Stimulated activated CD8-positive, alpha-beta memory T cell treated with anti-CD3 and anti-CD28 coated beads, Interleukin-4, amount 100 ng/mL, for 4 hours (primary cell): ENCODE measurements around the gene ENC1.
"Not testable (repeated sequence)": the region's sequence is repeated elsewhere in the genome, so short reads cannot be mapped to it uniquely, and the experiment has no call there.

Experiments
- DNase-seq, 2 donors: peaks; one replicate each; pipeline ENCODE4 v3.0.0-alpha.2; 2020; ENCODE audit warnings: low read depth in 2 of 2, low spot score in 1 of 2

ENC1 gene

DNA sequence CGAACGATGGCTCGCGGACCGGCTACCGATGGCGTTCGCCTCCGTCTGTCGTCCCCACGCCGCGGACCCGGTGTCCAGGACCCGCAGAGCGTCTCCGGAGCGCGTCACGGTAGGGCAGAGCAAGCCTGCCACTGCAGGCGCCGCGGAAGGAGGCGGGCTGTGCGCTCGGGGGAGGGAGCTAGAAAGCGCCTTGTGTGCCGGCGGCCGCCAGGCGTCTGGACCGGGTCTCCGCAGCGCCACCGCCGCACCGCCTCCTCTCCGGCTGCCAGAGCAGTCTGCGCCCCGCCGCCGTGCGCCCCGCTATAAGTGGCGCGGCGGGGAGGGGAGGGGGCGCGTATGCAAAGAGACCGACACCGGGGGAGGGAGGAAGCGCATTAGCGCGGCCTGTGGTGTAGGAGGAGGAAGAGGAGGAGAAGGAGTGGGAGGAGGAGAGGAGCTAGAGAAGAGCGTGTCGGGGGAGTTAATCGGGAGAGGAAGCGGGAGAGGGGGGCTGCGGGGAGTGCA lies at the start of gene ENC1:
ENC1 (minus strand) TSS at position 279 of the 504 bp plus-strand sequence. CDS start 4,243 bp downstream, outside the sequence.
- peak in 1 of 2 donors; percentile 53 for DNase-seq

- no peak for DNase-seq
Measured at GRCh38 chr5:74686962-74687751, 46.6 kb upstream of the ENC1 start.

DNA sequence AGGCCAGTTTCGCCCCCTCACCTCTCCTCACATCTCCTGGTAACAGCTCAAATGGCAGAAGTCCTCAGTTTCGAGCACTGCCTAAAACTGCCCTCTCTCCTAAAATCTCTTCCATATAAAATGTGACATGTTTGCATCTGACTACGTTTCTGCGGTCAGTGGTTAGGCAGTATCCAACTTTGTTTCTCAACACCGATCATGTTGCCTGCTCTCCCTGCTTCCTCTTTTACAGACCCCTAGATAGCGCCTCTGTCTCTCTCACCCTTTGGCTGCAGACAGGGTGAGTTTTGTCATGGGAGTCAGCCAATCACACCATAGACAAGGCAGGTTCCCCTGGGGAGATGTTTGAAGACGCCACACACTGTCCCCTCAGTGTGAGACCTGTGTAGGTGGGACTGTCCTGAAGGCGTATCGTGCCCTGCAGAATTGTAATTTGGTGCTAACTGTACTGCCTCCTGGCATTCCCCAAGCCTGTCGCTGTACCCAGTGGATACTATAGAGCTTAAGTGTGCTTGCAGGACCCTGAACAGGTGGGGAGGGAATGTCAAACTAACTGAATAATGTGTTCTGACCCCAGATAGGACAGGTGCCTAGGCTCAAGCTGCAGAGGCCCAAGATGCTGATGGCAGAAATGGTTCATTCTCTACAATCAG lies 45.6 kb upstream of the ENC1 start:
- no peak for DNase-seq

GRCh38 chr5:74684900-74685851 lies 44.6 kb upstream of the ENC1 start, which contains the start of gene HEXB:
Gene HEXB, plus strand, starts transcription at chr5:74685233. Its CDS starts 28 bp downstream, at chr5:74685261.
- peak; percentile 54 to 72 for DNase-seq

GRCh38 chr5:74679966-74680365 lies 39.4 kb upstream of the ENC1 start:
- DNase-seq: no peak

DNA sequence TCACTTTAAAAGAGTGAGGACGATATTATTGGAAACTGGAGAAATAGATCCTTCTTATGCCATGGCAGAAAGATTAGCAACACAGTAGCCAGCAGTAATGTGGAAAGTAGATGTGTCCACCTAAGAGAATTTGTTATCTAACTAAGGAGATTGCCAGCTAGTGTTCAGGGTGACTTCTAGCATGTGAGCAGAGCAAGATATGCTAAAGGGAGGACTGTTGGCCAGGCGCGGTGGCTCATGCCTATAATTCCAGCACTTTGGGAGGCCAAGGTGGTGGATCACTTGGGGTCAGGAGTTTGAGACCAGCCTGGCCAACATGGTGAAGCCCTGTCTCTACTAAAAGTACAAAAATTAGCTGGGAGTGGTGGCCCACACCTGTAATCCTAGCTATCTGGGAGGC lies 38.8 kb upstream of the ENC1 start:
- not testable (repeated sequence) for DNase-seq

DNA sequence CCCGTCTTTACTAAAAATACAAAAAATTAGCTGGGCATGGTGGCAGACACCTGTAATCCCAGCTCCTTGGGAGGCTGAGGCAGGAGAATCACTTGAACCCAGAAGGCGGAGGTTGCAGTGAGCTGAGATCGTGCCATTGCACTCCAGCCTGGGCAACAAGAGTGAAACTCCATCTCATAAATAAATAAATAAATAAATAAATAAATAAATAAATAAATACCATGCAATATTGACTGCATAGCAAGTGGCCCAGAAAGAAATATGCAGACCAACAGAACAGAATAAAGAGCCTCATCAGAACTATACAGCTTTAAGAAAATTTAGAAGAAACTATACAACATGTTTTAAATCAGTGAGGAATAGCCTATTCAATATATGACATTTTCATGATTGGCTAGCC lies 37.6 kb upstream of the ENC1 start:
- not testable (repeated sequence) for DNase-seq

DNA sequence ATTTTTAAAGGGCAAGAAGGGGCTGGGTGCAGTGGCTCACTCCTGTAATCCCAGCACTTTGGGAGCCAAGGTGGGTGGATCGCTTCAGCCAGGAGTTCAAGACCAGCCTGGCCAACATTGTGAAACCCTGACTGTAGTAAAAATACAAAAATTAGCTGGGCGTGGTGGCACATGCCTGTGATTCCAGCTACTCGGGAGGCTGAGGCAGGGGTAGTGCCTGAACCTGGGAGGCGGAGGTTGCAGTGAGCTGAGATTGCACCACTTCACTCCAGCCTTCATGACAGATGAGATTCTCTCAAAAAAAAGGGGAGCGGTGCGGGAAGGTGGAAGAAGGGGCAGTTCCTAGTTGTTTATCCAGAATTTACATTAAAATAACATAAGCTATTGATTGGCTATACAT lies 35.9 kb upstream of the ENC1 start:
- not testable (repeated sequence) for DNase-seq

- no peak for DNase-seq
Measured at GRCh38 chr5:74673011-74673790, 32.7 kb upstream of the ENC1 start.

- DNase-seq: no peak
Measured at GRCh38 chr5:74672215-74672877, 31.8 kb upstream of the ENC1 start.

DNA sequence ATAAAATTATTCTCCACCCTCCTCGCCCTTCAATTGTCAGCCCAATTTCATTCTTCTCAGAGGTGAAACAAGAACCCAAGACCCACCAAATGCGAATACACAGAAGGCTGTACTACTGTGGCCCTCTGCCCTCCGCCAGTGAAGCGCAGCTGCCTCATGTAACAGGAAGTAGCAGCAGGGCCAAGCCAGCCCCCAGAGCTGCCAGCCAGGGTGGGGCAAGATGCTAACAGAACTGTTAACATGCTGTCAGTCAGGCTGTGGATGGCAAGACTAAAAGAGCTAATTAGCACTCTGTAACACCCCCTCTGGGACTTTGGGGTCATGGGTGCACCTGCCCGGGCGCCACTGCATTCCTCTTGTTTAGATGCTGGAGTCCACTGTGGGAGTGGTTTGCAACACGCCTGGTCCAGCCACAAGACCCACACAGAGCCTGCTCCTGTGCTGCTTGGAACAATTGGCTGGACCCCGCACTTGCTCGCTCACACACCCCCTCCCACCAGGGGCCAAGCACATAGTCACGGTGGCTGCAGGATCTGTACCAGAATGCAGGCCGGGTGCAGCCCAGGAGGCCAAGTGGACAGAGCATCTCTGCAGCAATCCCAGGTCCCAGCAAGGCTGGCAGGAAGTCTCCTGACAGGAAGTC lies 30.0 kb upstream of the ENC1 start:
- no peak for DNase-seq

DNA sequence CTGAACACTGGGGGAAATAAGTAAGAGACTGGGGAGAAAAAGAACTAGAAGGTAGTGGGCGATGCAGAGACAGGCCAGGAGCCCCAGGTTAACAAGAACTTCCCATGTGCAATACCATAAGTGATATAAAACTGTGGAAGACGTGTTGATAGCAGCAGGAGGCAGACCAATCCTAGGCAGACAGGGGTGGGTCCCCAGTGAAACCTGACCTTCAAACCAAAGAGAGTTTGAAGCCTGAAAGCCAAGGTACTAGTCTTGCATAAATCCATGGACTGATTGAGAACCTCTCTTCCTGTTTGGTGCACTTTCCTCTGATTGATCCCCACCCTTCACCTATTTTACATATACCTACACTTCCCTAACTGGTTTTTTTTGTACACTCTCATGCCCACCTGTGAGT lies 29.3 kb upstream of the ENC1 start:
- no peak for DNase-seq

DNA sequence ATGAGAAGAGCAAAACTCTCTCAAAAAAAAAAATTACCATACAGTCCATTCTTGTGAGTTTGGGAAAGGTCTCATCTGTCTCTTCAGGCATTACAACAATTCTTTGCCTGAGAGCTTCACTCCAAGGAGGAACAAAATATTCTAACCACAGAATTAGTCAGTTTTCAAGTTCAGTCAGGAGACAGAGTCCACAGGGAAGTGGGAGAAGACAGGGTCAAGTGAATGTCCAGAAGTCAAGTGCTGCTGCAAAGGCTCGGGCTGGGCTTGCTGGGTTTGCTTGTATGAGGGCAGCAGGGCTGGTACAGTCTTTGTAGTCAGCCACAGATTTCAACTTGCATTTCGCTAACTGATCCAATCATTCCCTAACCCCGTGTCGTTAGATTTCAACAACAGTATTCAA lies 26.9 kb upstream of the ENC1 start:
- DNase-seq: no peak

DNA sequence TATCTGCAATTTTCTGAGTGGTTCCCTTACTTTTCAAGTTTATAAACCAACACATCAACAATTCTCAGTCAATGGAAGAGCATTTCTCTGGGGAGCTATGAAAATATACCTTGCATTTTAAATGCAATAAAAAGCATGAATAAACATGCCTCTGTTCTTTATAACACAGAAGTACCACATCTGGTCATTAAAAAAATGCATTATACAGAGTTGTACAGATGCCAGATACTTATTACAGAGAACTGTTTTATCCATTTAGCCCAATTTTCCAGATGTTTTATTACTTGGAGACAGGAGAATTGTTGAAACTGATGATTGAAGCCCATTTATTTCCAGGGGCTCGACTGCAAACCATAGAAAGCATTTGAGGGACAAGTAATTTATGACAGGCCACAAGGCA lies 25.3 kb upstream of the ENC1 start:
- no peak for DNase-seq

GRCh38 chr5:74665273-74665672 lies 24.7 kb upstream of the ENC1 start:
- DNase-seq: no peak

DNA sequence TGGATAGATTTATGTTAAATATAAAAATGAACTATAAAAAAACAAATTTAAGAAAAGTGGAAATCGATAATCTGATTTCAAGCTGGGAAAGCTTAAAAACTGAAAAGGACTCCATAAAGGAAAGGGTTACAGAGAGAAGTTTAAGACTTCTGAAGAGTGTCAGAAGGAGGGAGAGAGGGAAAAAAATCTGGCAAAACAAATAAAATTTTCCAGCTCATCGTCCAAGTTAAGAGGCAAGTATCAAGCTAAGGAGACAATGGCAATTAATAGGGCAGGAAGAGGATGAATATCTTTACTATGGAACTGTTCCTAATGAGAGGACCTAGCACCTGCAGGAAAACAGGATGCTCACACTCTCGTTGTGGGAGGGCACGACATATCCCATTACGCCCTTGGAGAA lies 24.0 kb upstream of the ENC1 start:
- DNase-seq: no peak

- no peak for DNase-seq
Measured at GRCh38 chr5:74660873-74661272, 20.3 kb upstream of the ENC1 start.

GRCh38 chr5:74660140-74660539 lies 19.6 kb upstream of the ENC1 start:
- DNase-seq: no peak

DNA sequence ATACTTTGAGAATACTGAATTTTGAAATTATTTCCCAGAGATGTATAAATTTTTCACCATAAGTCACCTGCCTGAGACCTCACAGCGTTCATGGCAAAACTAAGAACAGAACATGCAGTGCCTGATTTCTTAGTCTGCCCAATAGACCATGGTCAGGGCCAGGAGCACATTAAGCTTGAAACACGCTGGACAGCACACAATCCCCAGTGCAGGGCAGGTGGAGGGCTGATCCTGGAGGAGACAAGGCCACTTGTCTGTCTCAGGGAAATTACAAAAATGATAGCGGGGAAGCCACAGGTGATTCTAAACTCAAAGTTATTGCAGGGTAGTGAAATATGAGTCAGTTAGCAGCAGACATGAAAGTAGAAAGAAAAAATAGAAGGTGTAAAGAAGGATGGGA lies 18.6 kb upstream of the ENC1 start:
- no peak for DNase-seq
